SK-N-MC (cell line): Measurements from ENCODE around the gene NLRP5.

Experiments used
- FOXP2 ChIP-seq: optimal IDR thresholded peaks from 2 replicates; pipeline ENCODE3; 2011; ENCODE audit warnings: mild to moderate bottlenecking, moderate library complexity; ENCODE audit not compliant: insufficient read depth; ENCODE audit errors: extremely low read length, control extremely low read depth
- POLR2AphosphoS5 ChIP-seq: IDR thresholded peaks from 2 replicates; pipeline ENCODE4 v1.6.1; 2012; ENCODE audit warnings: mild to moderate bottlenecking, low read depth, low read length, borderline replicate concordance

DNA sequence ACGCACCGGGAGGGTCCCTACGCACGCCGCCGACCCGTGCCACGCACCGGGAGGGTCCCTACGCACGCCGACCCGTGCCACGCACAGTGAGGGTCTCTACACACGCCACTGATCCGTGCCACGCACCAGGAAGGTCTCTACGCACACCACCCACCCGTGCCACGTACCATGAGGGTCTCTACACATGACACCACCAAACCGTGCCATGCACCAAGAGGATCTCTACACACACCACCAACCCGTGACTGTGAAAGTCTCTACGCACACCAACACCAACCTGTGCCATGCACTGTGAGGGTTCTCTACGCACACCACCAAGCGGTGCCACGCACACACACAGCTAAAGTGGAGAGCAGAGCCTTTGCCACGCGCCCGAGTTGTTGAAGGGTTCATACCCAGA is 117.8 kb downstream of the NLRP5 start:
- TF ChIP-seq POLR2AphosphoS5 (no peak), FOXP2 (no peak)
